NCI-H510A (cell line): ENCODE data around the gene BPIFB1.

Source experiments
- DNase-seq: peaks from one replicate; lab custom pipeline; 2025; lab: John Stamatoyannopoulos, UW

Gene BPIFB1

DNA sequence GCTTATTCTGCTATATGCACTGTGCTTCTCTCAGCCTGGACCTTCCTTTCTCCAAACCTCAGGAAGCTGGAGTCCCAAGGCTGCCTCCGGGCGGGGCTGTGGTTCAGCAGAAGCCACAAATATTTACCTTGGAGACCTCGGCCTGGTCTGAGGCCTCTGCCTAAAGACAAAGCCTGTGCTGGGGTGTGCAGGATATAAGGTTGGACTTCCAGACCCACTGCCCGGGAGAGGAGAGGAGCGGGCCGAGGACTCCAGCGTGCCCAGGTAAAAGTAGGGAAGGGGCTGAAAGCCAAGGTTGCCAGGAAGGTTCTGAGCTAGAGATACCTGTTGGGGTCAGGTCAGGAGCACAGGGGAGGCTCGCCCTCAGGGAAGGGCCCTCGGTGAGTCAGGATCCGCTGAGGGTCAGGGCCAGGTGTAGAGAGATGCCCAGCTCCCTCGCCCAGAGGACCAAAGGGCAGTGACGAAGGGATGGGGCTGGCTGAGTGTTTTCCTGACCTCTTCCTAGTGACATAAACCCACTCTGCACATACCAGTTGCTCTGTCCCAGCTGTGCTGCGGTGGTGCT is at the start of gene BPIFB1:
TSS of gene BPIFB1 (plus strand) at position 224 of the 565 bp plus-strand sequence. CDS start 2,860 bp downstream, outside the sequence.
- no peak for DNase-seq

- DNase-seq: no peak
These were observed 49.0 kb upstream of the BPIFB1 start for GRCh38 chr20:33234050-33234449.

DNA sequence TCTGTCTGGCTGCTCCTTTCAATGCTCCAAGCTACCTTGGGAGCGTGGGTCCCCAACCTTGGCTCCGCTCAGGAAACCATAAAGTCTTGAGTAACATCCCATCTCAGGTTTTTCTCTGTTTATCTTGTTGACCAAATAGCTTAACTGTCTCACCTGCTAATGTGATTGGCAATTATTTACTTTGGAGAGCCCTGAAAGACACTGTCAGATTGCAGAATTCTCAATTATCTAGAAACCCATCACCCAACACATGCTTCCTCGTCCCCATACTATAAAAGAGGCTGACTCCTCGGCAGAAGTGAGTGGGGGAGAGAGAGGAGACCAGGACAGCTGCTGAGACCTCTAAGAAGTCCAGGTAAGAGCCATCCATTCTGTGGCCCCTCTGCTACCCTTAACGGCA is 47.3 kb upstream of the BPIFB1 start, which contains the start of gene BPIFA1:
TSS of gene BPIFA1 (plus strand) at position 301 of the 400 bp plus-strand sequence. CDS start 1,716 bp downstream, outside the sequence.
- no peak for DNase-seq

DNA sequence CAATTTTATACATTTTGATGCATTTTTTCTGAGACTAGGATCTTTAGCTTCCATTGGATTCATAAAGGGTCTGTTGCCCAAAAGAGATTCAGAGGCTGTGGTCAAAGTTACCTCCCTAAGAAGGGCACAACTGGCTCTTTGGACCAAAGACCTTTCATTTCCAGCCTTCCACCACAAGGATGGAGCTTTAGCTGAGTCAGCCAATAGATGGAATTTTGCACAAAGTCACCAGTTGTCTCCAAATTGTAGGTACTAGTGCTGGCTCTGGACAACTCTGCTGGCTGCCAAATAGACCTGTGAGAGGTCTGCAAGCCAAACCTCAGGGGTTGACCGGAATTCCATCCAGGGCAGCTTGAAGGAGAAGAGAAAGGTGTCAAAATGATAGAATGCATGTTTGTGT is 46.7 kb upstream of the BPIFB1 start:
- DNase-seq: no peak

DNA sequence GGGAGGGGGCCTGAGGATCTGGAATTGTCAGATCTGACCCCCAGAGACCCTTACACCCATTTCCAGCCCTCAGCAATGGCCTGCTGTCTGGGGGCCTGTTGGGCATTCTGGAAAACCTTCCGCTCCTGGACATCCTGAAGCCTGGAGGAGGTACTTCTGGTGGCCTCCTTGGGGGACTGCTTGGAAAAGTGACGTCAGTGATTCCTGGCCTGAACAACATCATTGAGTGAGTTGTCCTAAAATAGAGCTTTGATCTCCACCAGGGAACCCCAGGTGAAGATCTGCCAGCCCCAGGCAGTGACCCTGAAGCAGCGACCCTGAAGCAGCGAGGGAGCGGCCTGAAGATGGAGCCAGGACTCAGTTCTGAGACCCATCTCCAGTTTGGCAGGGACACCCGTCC is 45.0 kb upstream of the BPIFB1 start:
- no peak for DNase-seq

DNA sequence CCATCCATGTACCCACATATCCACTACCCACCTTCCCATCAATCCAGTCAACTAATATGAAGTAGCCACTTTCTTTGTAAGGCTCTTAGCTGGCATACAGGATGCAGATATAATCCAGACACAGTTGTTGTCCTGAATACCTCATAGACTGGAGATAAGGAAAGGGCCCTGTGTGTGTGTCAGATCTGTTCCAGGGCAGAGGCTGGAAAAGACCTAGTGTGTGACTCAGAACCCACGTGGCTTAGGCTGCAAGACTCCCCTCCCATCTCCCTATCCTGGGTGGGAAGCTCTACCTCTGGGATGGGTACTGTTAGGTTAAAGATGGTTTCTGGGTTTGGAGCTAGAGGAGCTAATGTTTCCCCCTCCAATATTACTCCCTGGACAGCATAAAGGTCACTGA is 43.6 kb upstream of the BPIFB1 start:
- no peak for DNase-seq

DNA sequence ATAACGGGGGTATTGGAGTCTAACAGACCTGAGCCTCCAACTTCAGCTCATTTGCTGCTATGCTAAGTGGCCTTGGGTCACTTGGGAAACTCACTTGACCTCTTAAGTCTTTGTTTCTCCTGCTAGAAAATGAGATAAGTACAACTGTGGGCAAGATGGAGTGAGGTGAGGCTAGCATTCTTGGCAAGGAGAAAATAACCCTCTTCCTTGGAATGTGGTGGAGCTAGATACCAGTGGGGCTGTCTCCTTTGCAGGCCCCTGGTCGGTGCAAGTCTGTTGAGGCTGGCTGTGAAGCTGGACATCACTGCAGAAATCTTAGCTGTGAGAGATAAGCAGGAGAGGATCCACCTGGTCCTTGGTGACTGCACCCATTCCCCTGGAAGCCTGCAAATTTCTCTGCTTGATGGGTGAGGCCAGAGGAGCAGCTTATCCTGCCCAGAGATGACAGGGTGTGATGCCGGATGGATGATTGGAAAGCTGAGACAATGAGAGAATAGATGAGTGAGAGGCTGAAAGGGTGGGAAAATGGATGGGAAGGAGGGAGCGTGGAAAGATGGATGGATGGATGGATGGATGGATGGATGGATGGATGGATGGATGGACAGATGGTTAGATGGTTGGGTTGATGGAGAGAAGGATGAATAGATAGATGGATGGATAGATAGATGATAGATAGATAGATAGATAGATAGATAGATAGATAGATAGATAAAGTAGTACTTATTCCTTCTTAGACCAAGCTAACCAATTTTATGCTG is 42.9 kb upstream of the BPIFB1 start:
- DNase-seq: no peak

- no peak for DNase-seq
These were observed 42.1 kb upstream of the BPIFB1 start for GRCh38 chr20:33240923-33241322.

- no peak for DNase-seq
These were observed 40.5 kb upstream of the BPIFB1 start for GRCh38 chr20:33242319-33243100.

- DNase-seq: no peak
These were observed 36.9 kb upstream of the BPIFB1 start for GRCh38 chr20:33246077-33246476.

- DNase-seq: no peak
These were observed 33.6 kb upstream of the BPIFB1 start for GRCh38 chr20:33249456-33249855.

- DNase-seq: no peak
These were observed 32.3 kb upstream of the BPIFB1 start for GRCh38 chr20:33250666-33251065.

GRCh38 chr20:33251496-33251895 is 31.5 kb upstream of the BPIFB1 start:
- no peak for DNase-seq

DNA sequence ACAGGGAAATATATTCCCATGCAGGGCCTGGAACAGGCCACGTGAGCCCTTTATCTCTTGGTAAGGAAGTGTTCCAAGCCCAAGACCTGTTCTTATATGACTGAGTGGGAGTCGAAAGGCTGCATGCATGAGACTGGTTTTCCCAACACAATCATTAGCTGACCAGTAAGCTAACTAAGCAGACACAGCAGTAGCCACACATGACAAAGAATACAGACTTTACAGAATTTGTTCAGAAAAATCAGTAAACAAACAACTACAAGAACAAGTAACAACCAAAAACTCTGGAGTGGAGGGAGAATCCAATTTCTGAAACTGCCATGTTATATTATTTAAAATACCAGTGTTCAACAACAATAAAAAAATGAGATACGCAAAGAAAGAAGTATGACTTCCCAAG is 30.6 kb upstream of the BPIFB1 start:
- no peak for DNase-seq

DNA sequence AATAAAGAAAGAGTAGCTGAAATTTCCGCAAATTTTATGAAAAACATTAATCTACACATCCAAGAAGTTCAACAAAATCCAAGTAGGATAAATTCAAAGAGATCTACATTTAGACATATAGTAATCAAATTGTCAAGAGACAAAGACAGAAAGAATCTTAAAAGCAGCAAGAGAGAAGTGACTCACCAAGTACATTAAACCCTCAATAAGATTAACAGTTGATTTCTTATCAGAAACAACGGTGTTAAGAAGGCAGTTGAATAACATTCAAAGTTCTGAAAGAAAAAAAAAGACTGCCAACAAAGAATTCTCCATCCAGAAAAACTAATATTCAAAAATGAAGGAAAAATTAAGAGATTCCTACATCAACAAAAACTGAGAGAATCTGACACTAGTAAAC is 28.0 kb upstream of the BPIFB1 start:
- no peak for DNase-seq

GRCh38 chr20:33257237-33257636 is 25.8 kb upstream of the BPIFB1 start:
- DNase-seq: no peak

GRCh38 chr20:33259371-33259770 is 23.6 kb upstream of the BPIFB1 start:
- no peak for DNase-seq

GRCh38 chr20:33261465-33261864 is 21.5 kb upstream of the BPIFB1 start:
- DNase-seq: no peak

DNA sequence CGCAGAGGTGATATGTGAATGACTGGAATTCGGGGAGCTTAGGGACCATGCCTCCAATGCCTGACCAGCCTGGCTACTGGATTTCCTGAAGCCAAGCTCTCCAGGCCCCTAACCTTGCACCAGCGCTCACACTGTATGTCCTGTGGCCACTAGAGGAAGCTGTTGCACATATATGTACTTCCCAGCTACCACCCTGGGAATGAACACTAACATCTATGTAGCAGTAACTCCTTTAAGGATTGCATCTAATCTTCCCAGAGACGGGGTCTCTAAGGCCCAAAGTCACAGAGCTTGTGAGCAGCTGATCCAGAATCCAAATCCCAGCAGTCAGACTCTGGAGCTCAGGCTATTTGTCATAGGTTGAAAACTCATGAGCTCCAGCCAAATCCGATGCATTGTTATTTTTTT is 20.4 kb upstream of the BPIFB1 start:
- peak; percentile 58 for DNase-seq

GRCh38 chr20:33263784-33264183 is 19.2 kb upstream of the BPIFB1 start:
- DNase-seq: no peak

- DNase-seq: no peak
These were observed 15.3 kb upstream of the BPIFB1 start for GRCh38 chr20:33267701-33268100.

GRCh38 chr20:33272155-33272873 is 10.7 kb upstream of the BPIFB1 start:
- no peak for DNase-seq
